Stimulated activated CD4-positive, alpha-beta T cell treated with anti-CD3 and anti-CD28 coated beads, Interleukin-1b, Interleukin-23, amount 100 ng/mL, for 4 hours (primary cell): Measurements from ENCODE around the gene MCF2L2.
A peak's percentile ranks its signal among the peaks of the same experiment; 100 is the strongest.

Source experiments
- DNase-seq, 2 donors: peaks; one replicate each; pipeline ENCODE4 v3.0.0-alpha.2; 2020; ENCODE audit warnings: low read depth in 2 of 2

MCF2L2 gene

GRCh38 chr3:183267140-183267539 is 161.3 kb downstream of the MCF2L2 start:
- no peak for DNase-seq

GRCh38 chr3:183266454-183266853 is 162.0 kb downstream of the MCF2L2 start:
- DNase-seq, result no peak

GRCh38 chr3:183265834-183266417 is 162.5 kb downstream of the MCF2L2 start:
- DNase-seq, result peak; percentile 14 to 20

GRCh38 chr3:183265157-183265642 is 163.2 kb downstream of the MCF2L2 start:
- DNase-seq, result no peak

- no peak for DNase-seq
Observed at GRCh38 chr3:183264268-183264667, 164.2 kb downstream of the MCF2L2 start.

GRCh38 chr3:183262875-183263378 is 165.5 kb downstream of the MCF2L2 start:
- no peak for DNase-seq

- DNase-seq, result no peak
Observed at GRCh38 chr3:183261151-183261724, 167.2 kb downstream of the MCF2L2 start.

- no peak for DNase-seq
Observed at GRCh38 chr3:183260167-183260904, 168.1 kb downstream of the MCF2L2 start.

GRCh38 chr3:183259621-183260020 is 168.8 kb downstream of the MCF2L2 start:
- DNase-seq, result no peak

GRCh38 chr3:183259087-183259486 is 169.3 kb downstream of the MCF2L2 start:
- no peak for DNase-seq

GRCh38 chr3:183255348-183255730 is 173.1 kb downstream of the MCF2L2 start:
- no peak for DNase-seq

- DNase-seq, result peak; percentile 7
Observed at GRCh38 chr3:183254487-183255347, 173.7 kb downstream of the MCF2L2 start.

- DNase-seq, result peak; percentile 8 to 30
Observed at GRCh38 chr3:183253528-183254486, 174.6 kb downstream of the MCF2L2 start.

- DNase-seq, result peak; percentile 41 to 52
Observed at GRCh38 chr3:183252973-183253527, 175.4 kb downstream of the MCF2L2 start, which contains the start of gene B3GNT5. B3GNT5 (plus strand) TSS chr3:183253253; CDS start chr3:183269799, 16,546 bp downstream.

- DNase-seq, result no peak
Observed at GRCh38 chr3:183252118-183252782, 176.2 kb downstream of the MCF2L2 start.

- no peak for DNase-seq
Observed at GRCh38 chr3:183249006-183249718, 179.3 kb downstream of the MCF2L2 start.

- DNase-seq, result no peak
Observed at GRCh38 chr3:183247011-183247589, 181.3 kb downstream of the MCF2L2 start.

GRCh38 chr3:183244981-183245476 is 183.4 kb downstream of the MCF2L2 start:
- no peak for DNase-seq
